HG03432 (cell line): ENCODE results near the gene HAGH.

Experiments used
- ATAC-seq: cut with Tn5 transposase; IDR thresholded peaks from one replicate; pipeline ENCODE4 v1.9.1; 2021; ENCODE audit warnings: mild to moderate bottlenecking, moderate library complexity; ENCODE audit not compliant: unreplicated experiment

HAGH gene

GRCh38 chr16:1775846-1776671 is 50.6 kb downstream of the HAGH start:
- ATAC-seq = no peak

GRCh38 chr16:1775006-1775845 is 51.4 kb downstream of the HAGH start:
- ATAC-seq = no peak

GRCh38 chr16:1774448-1774780 is 52.2 kb downstream of the HAGH start:
- ATAC-seq = no peak

DNA sequence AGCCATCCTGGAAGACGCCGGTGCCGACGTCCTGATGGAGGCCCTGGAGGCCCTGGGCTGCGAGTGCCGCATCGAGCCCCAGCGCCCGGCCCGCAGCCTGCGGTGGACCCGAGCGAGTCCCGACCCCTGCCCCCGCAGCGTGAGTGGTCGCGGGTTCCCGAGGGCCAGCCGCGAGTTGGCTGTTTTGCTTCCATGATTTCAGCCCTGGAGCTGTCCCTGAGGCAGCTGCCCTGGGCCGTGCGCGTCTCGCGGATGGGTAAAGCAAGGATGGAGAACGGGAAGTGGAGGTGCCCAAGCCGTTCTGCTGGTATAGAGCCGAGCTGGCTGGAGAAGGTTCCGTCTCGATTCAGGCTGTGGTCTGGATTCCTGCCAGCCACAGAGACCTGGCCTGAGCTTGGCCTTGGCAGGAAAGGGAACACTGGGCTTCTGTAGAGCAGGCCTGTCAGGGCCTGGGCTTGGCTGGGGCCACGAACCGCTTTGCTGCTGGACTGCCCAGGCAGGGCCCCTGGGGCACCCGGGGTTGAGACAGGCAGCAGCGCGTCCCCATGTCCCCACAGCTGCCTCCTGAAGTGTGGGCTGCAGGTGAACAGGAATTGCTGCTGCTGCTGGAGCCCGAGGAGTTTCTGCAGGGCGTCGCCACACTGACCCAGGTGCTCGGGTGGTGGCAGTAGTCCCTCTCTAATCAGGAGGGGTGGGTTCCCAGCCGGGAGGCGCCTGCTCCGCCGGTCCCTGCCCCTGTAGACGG is 52.8 kb downstream of the HAGH start:
- ATAC-seq = peak; percentile 0

GRCh38 chr16:1772908-1773702 is 53.5 kb downstream of the HAGH start, which contains the start of gene MRPS34:
MRPS34 (minus strand) TSS chr16:1773134; CDS start chr16:1773119, 15 bp downstream.
- ATAC-seq = peak; percentile 46

DNA sequence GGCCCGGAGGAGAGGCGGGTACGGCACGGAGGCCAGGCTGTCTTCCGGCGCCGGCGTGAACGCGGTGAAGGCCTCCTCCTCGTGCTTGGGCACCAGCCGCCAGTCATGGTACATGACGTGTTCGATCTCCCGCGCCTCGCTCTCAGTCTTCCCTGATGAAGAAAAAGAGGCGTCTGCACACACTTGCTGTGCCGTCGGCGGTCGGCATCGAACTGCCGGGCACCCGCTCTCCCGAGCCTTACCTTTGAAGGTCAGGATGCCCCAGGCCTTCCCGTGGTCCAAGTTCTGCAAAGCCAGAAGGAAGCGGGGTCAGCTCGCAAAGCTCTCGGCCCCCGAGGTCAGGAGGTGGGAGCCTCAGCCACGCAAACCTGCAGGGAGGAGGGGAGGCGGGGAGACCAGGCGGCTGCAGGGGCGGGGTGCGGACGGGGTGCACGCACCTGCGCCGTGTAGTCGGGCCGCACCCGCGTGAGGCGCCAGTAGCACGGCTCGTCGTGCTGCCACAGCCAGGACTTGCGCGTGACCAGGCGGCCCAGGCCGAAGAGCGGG is 54.2 kb downstream of the HAGH start, which contains the start of gene EME2:
Gene EME2 (plus strand): TSS at position 449 of the 546 bp plus-strand sequence. CDS start 418 bp downstream, outside the sequence.
- ATAC-seq = no peak

DNA sequence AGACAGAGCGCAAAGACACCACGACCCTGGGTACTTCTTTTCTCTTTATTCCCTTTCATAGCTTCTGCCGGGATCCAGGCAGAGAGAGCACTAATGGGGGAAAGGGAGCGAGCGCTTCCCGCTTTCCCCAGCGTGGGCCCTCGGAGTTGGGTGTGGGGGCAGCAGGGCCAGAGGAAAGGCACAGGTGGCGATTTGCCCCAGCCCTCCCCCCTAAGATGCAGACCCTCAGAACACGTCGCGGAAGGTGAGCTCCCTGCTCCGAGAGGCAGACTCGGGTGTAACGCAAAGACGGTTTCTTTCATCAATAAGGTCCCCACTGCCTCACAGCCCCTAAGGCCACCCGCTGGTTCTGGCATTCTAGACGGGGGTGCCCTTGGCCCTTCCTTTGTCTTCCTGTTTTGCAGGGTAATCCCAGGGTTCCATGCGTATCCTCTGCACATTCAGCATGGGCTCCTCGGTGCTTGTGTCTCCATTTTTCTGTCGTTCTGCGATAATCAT is 54.7 kb downstream of the HAGH start:
- ATAC-seq = no peak

DNA sequence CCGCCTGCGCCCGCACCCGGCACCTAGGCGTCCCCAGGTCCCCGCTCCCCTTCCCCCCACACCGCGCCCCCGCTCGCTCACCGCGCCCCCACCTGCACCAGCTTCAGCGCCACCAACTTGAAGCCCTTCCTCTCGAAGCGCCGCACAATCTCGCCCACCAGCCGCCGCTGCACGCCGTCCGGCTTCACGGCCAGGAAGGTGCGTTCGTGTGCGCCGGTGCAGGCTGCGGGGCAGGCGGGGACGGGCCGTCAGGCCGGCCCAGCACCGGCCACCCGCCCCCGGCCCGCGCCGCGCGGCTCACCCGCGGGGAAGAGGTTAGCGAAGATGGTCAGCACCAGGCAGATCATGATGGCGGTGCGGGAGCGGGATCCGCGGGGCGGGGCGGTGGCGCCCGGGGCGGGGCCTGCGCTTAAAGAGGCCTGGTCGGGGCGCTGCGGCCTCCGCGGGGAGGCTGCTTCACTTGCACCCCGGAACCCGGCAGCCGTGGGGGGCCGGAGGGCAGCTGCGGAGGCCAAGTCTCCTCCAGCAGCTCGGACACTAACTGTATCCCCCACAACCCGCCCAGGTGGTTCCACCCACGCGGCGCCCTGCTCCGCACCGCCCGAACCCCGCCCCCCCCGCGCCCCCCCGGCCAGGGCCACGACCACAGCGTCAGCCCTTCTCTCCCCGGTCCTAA is 55.3 kb downstream of the HAGH start, which contains the start of gene NME3:
Gene NME3 (minus strand): TSS at position 356 of the 676 bp plus-strand sequence. CDS start 9 bp downstream, at position 347.
- no peak for ATAC-seq

DNA sequence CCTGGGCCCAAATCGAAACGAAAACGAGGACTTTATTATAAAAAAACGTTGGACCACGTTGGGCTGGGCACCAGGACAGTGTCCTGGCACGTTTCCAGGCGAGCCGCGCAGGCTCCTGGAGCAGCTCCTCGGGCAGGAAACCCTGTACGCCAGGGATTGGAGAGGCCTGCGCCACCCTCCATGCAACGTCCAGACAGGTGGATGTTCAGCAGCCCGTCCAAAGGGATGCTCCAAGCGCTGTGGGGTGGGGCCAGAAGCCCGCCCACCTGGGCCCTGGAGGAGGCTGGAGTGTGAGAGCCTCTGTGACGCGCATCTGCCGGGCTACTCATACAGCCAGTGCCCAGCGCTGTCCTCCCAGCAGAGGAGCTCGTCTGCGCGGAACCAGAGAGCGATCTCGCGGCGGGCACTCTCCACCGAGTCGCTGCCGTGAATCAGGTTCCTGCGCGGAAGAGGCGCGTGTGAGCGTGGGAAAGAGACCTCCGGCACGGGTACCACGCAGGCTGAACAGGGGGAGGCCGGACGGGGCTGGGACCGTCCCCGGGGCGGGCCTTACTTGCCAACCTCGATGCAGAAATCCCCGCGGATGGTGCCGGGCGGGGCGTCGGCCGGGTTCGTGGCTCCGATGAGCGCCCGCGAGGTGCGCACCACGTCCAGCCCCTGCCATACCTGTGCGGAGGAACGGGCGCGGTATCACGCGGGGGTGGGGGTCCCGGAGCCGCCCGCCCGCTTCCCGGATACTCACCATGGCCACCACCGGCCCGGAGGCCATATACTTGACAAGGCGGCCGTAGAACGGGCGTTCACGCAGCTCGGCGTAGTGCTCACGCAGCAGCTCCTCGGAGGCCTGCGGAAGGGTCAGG is 56.1 kb downstream of the HAGH start:
- ATAC-seq = no peak

DNA sequence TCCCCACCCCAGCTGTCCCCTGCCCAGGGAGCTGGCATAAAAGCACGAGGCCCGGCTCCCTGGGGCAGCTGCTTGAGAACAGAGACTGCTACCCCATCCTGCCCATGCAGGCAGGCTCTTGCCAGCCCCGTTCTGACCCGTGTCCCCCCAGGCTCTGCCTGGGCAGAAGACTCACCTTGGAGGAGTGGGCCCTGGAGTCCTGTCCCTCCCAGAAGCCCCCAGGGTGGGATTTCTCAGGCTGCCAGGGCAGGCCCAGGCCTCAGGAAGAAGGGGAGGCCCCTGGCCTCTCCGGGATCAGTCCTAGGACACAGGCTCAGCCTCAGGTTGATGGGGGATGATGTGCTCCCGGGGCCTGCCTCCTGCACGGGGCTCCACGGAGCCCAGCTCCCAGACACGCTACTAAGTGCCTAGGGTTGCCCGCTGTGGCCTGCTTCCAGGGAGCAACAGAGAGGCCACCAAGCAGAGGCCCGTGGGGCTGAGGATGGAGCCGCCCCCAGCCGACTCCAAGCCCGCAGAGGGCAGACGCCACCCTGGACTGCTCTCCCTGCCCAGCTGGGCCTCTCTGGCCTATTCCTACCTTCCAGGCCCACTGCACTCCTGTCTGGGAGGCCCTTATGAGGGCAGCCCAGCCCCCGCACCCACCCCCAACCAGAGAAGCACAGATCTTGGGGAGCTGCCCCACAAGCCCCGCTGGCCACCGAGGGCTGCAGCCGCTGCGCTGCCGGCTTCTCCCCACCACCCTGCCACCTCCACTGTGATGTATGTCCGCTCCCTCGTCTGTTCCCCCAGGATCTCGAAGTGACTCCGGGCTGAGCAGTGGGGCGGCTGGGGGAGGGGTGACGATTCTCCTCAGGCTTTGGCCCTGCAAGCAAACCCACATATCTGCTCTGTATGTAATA is 57.0 kb downstream of the HAGH start:
- ATAC-seq = no peak

DNA sequence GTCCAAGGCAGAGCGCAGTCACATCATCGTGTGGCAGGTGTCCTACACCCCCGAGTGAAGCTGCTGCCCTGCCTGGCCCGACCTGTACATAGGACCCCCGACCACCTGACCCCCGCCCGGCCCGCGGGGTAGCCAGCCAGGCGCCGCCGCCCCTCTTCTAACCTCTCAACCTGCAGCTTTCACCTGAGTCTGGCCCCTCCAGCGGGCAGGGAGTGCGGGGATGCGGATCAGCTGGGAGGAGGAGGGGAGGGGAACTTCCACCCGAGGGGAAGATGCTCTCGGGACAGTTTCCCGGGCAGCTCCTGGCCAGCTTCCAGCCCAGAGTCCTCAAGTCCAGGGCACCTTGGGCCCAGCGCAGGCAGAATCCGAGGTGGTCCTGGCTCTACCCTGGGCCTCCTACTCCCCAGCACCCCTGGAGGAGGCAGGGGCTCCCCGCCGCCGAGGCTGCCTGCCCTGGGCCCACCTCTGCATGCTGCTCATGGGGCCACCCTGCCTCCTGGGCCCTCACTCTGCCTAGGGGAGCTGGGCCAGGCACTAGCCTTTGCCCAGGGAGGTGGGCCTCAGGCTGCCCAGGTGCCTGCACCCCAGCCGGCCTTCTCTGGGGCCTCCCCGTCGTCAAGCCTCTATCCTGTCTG is 57.7 kb downstream of the HAGH start:
- no peak for ATAC-seq

GRCh38 chr16:1768061-1768766 is 58.4 kb downstream of the HAGH start:
- no peak for ATAC-seq

DNA sequence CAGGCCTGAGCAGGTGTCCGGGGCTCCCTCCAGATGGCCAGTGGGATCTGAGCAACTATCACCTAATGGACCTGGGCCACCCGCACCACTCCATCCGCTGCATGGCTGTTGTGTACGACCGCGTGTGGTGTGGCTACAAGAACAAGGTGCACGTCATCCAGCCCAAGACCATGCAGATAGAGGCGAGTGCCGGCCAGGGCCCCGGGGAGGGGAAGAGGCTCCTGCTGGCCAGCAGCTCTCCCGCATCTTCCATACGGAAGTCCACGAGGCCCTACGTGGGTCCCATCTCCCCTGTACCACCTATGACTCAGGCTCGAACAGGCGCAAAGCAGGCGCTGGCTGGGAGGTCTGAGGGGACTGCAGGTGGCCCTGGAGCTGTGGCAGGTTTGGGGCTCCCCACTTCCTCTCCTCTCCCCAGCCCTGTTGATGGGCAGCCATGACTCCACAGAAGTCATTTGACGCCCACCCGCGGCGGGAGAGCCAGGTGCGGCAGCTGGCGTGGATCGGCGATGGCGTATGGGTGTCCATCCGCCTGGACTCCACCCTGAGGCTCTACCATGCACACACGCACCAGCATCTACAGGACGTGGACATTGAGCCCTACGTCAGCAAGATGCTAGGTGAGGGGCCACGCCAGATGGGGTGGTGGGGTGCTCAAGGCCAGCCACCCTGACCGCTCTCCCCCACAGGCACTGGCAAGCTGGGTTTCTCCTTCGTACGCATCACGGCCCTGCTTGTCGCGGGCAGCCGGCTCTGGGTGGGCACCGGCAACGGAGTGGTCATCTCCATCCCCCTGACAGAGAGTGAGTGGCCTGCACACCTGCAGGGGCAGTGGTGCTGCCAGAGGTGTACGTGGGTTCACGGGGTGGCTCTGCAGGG is 59.3 kb downstream of the HAGH start:
- no peak for ATAC-seq

- ATAC-seq = no peak
Measured at GRCh38 chr16:1766701-1767100, 59.9 kb downstream of the HAGH start.

- ATAC-seq = no peak
Measured at GRCh38 chr16:1766231-1766630, 60.4 kb downstream of the HAGH start.
